ENCODE measurements around the gene SLC1A5.
"Not testable (repeated sequence)": the region's sequence is repeated elsewhere in the genome, so short reads cannot be mapped to it uniquely, and the experiment has no call there.

Gene SLC1A5

DNA sequence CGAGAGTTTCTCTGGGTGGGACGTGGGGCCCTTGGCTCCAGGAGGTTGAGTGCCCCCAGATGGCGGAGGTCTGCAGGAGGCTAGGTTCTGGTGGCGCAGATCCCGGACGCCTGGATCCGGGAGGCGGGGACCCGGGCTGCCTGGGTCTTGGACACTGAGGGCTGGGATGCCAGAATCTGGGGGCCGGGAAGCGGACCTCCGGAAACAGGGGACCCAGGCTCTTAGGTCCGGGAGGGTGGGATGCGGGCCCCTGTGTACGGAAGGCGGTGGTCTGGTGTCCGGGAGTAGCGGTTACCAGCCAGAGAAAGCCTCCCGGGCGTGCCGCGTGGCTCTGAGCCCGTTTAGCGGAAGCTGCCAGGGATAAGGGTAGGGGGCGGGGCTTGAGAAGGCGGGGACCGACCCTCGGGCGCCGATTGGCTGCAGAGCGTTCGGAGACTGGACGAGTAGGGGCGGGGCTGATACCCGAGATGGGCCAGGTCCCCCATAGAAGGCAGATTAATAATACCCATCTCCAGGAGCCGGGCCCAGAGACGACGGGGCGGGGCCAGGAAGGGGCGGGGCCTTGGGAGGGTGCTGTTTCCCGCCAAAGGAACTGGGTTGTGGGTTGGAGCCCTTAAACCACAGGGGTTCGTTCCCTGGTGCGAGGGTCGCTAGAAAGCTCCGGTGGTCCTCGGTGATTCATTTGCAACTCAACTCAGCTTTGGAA, at the start of gene SLC1A5:
TSS of gene SLC1A5 (minus strand) at position 333 of the 706 bp plus-strand sequence. CDS start 629 bp downstream, outside the sequence.
- Histone ChIP-seq H3K36me3 (ENCODE audit: control insufficient read depth in 1 of 2, insufficient read depth in 2 of 2, low read length in 2 of 2) (peaks cover 0 to 2% of the 10 kb centered on the region in 2 donors), H3K4me1 (ENCODE audit: control insufficient read depth in 1 of 2, insufficient read depth in 2 of 2, low read length in 2 of 2) (peaks cover 9 to 24% of the 10 kb centered on the region in 2 donors), H3K9me3 (ENCODE audit: control insufficient read depth in 1 of 2, low read length in 2 of 2) (no peaks in the 10 kb centered on the region), H3K27ac (ENCODE audit: low read length) (peak within 1 kb of the TSS; percentile 67), H3K27me3 (ENCODE audit: low read depth, low read length) (no peaks in the 10 kb centered on the region), H3K4me3 (ENCODE audit: low read depth in 1 of 2, low read length in 2 of 2) (peak within 1 kb of the TSS; percentile 79)

DNA sequence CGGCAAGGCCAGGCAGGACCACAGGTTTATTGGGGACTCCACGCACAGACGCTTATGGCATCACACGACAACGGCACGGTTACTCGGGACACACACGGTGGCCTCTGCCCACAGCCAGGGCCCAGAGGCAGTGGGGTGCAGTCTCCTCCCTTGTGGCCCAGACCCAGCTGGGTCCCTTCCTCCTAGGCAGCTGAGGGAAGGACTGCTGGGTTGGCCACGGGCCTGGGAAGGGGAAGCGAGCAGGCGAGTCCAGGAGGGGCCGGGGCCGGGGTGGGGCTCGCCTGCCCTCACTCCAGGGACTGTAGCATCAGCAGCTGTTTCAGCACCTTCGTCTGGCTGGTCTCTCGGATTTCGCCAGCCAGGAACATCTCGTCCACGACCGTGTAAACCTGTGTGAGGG, 49.8 kb upstream of the SLC1A5 start:
- no peaks in the 10 kb centered on the region for H3K27me3 ChIP-seq (ENCODE audit: low read depth, low read length)
- peaks cover 9 to 28% of the 10 kb centered on the region in 2 donors for H3K36me3 ChIP-seq (ENCODE audit: control insufficient read depth in 1 of 2, insufficient read depth in 2 of 2, low read length in 2 of 2)
- H3K4me1 ChIP-seq (ENCODE audit: control insufficient read depth in 1 of 2, insufficient read depth in 2 of 2, low read length in 2 of 2), result peaks cover 0 to 9% of the 10 kb centered on the region in 2 donors
- H3K27ac ChIP-seq (ENCODE audit: low read length), result no peak overlapping the region
- no peaks in the 10 kb centered on the region for H3K9me3 ChIP-seq (ENCODE audit: control insufficient read depth in 1 of 2, low read length in 2 of 2)
- H3K4me3 ChIP-seq (ENCODE audit: low read depth in 1 of 2, low read length in 2 of 2), result no peak overlapping the region

DNA sequence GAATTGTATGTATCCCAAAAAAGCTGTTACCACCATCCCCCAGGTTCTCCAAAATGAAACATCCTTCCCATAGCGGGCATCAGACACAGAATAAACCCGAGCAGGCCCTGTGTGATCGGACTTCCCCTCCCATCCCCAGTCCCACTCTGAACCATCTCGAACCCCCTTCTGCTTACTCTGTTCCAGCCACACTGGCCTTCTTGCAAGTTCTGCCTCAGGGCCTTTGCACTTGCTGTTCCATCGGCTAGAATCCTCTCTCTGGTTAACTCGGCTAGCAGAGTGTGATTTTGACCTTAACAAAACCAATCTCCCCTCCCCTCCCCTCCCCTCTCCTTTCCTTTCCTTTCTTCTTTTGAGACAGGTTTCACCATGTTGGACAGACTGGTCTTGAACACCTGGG, 46.6 kb upstream of the SLC1A5 start:
- Histone ChIP-seq H3K27ac (ENCODE audit: low read length) (no peak overlapping the region), H3K4me3 (ENCODE audit: low read depth in 1 of 2, low read length in 2 of 2) (no peak overlapping the region), H3K4me1 (ENCODE audit: control insufficient read depth in 1 of 2, insufficient read depth in 2 of 2, low read length in 2 of 2) (peaks cover 0 to 3% of the 10 kb centered on the region in 2 donors), H3K27me3 (ENCODE audit: low read depth, low read length) (no peaks in the 10 kb centered on the region), H3K36me3 (ENCODE audit: control insufficient read depth in 1 of 2, insufficient read depth in 2 of 2, low read length in 2 of 2) (peaks cover 7 to 17% of the 10 kb centered on the region in 2 donors), H3K9me3 (ENCODE audit: control insufficient read depth in 1 of 2, low read length in 2 of 2) (no peaks in the 10 kb centered on the region)

DNA sequence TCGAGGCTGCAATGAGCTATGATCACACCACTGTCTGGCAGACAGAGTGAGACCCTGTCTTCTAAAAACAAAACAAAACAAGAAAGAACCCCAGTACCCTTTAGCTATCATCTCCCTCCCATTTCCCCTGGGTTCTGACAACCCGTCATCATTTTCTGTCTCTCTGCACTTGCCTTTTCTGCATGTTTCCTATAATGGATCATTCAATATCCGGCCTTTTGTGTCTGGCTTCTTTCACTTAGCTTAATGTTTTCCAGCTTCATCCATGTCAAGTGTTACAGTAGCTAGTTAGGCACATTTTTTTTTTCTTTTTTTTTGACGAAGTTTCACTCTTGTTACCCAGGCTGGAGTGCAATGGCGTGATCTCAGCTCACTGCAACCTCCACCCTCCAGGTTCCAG, 45.7 kb upstream of the SLC1A5 start:
- Histone ChIP-seq H3K36me3 (ENCODE audit: control insufficient read depth in 1 of 2, insufficient read depth in 2 of 2, low read length in 2 of 2) (peaks cover 5 to 12% of the 10 kb centered on the region in 2 donors), H3K4me3 (ENCODE audit: low read depth in 1 of 2, low read length in 2 of 2) (no peak overlapping the region), H3K27ac (ENCODE audit: low read length) (no peak overlapping the region), H3K27me3 (ENCODE audit: low read depth, low read length) (no peaks in the 10 kb centered on the region), H3K4me1 (ENCODE audit: control insufficient read depth in 1 of 2, insufficient read depth in 2 of 2, low read length in 2 of 2) (peaks cover 0 to 3% of the 10 kb centered on the region in 2 donors), H3K9me3 (ENCODE audit: control insufficient read depth in 1 of 2, low read length in 2 of 2) (no peaks in the 10 kb centered on the region)

DNA sequence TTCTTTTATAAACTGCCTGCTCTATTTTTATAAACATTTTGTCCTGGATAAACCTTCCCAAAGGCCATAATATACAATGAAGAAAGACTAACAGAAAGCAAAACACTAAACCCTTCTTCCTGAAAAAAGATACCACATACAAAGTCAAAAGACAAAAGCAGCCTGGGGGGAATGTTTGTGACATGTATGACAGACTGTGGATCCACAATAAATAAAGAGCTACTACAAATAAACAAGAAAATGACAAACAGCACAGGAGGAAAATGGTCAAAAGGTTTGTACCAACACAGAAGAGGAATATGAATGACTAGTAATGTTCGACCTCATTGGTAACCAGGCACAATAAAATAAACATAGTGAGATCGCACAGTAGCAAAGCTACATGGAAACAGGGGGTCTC, 42.5 kb upstream of the SLC1A5 start:
- Histone ChIP-seq H3K4me3 (ENCODE audit: low read depth in 1 of 2, low read length in 2 of 2) (no peak overlapping the region), H3K9me3 (ENCODE audit: control insufficient read depth in 1 of 2, low read length in 2 of 2) (no peaks in the 10 kb centered on the region), H3K27me3 (ENCODE audit: low read depth, low read length) (no peaks in the 10 kb centered on the region), H3K4me1 (ENCODE audit: control insufficient read depth in 1 of 2, insufficient read depth in 2 of 2, low read length in 2 of 2) (peaks cover 0 to 3% of the 10 kb centered on the region in 2 donors), H3K27ac (ENCODE audit: low read length) (no peak overlapping the region), H3K36me3 (ENCODE audit: control insufficient read depth in 1 of 2, insufficient read depth in 2 of 2, low read length in 2 of 2) (no peaks in the 10 kb centered on the region)

DNA sequence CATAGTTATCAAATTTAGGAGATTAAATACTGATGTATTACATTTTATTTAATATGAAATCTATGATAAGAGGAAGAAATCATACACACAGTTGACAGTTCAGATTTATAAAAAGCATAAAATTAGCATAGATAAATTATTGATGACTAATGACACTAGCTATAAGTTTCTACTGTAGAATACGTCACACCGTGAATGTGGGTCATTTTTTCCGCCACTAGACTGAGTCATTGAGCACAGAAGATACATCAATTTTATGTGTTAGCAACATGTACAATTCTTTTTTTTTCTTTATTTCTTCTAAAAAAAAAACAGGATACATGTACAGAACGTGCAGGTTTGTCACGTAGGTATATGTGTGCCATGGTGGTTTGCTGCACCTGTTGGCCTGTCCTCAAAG, 40.1 kb upstream of the SLC1A5 start:
- H3K4me1 ChIP-seq (ENCODE audit: control insufficient read depth in 1 of 2, insufficient read depth in 2 of 2, low read length in 2 of 2), result no peaks in the 10 kb centered on the region
- no peaks in the 10 kb centered on the region for H3K9me3 ChIP-seq (ENCODE audit: control insufficient read depth in 1 of 2, low read length in 2 of 2)
- no peaks in the 10 kb centered on the region for H3K36me3 ChIP-seq (ENCODE audit: control insufficient read depth in 1 of 2, insufficient read depth in 2 of 2, low read length in 2 of 2)
- no peak overlapping the region for H3K4me3 ChIP-seq (ENCODE audit: low read depth in 1 of 2, low read length in 2 of 2)
- H3K27me3 ChIP-seq (ENCODE audit: low read depth, low read length), result no peaks in the 10 kb centered on the region
- no peak overlapping the region for H3K27ac ChIP-seq (ENCODE audit: low read length)

DNA sequence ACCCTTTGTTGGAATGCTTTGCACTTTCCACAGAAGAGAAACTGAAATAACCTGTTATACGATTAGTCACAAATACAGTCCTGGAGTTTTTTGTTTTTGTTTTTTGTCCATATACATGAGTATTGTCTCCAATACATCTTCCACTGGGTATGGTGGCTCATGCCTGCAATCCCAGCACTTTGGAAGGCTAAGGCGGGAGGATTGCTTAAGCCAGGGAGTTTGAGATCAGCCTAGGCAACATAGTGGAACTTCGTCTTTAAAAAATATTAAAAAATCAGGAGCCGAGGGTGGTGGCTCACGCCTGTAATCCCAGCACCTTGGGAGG, 37.3 kb upstream of the SLC1A5 start:
- Histone ChIP-seq H3K36me3 (ENCODE audit: control insufficient read depth in 1 of 2, insufficient read depth in 2 of 2, low read length in 2 of 2) (no peaks in the 10 kb centered on the region), H3K4me3 (ENCODE audit: low read depth in 1 of 2, low read length in 2 of 2) (no peak overlapping the region), H3K27ac (ENCODE audit: low read length) (no peak overlapping the region), H3K9me3 (ENCODE audit: control insufficient read depth in 1 of 2, low read length in 2 of 2) (no peaks in the 10 kb centered on the region), H3K4me1 (ENCODE audit: control insufficient read depth in 1 of 2, insufficient read depth in 2 of 2, low read length in 2 of 2) (no peaks in the 10 kb centered on the region), H3K27me3 (ENCODE audit: low read depth, low read length) (no peaks in the 10 kb centered on the region)

DNA sequence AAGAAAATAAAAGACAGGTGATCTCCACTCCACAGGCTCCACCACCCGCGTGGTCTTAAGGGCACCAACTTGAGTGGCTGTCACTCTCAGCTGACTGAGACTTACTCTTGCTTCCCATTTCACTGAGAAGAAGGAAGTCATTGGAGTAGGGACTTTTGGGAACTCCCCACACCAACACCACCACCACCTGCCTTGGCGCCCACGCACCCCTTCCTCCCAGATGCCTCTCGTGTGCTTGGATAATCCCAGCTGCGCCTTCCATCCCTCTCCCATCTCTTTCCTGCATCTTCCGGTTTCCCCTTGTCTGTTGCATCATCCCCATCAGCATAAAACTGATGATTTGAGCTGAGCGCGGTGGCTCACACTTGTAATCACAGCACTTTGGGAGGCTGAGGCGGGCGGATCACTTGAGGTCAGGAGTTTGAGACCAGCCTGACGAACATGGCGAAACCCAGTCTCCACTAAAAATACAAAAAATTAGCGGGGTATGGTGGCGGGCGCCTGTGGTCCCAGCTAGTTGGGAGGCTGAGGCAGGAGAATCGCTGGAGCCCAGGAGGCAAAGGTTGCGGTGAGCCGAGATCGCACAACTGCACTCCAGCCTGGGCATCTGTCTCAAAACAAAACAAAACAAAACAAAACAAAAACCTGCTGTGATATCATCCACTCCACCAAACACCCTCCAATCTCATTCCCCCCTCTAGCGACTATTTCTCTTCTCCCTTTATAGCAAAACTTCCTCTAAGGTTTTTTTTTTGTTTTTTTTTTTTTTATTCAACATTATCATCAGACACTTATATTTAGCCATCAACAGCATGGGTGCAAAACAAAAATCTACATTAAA, 36.7 kb upstream of the SLC1A5 start:
- H3K36me3 ChIP-seq (ENCODE audit: control insufficient read depth in 1 of 2, insufficient read depth in 2 of 2, low read length in 2 of 2), result no peaks in the 10 kb centered on the region
- H3K4me1 ChIP-seq (ENCODE audit: control insufficient read depth in 1 of 2, insufficient read depth in 2 of 2, low read length in 2 of 2), result peaks cover 0 to 2% of the 10 kb centered on the region in 2 donors
- no peaks in the 10 kb centered on the region for H3K9me3 ChIP-seq (ENCODE audit: control insufficient read depth in 1 of 2, low read length in 2 of 2)
- H3K27ac ChIP-seq (ENCODE audit: low read length), result no peak overlapping the region
- H3K4me3 ChIP-seq (ENCODE audit: low read depth in 1 of 2, low read length in 2 of 2), result no peak overlapping the region
- no peaks in the 10 kb centered on the region for H3K27me3 ChIP-seq (ENCODE audit: low read depth, low read length)

DNA sequence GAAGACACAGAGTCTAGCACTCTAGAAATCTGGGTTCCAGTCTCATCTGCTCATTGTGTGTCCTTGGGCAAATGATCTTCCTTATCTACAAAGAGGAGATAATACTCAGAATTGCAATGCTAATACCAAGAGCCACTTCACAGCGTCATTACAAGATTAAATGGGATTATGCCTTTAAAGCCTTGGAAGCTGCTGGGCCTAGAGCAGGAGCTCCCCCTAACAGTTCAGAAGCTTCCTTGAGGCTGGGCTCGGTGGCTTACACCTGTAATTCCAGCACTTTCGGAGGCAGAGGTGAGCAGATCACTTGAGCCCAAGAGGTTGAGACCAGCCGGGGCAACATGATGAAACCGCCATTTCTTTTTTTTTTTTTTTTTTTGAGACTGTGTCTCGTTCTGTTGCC, 34.7 kb upstream of the SLC1A5 start:
- H3K9me3 ChIP-seq (ENCODE audit: control insufficient read depth in 1 of 2, low read length in 2 of 2), result no peaks in the 10 kb centered on the region
- no peak overlapping the region for H3K4me3 ChIP-seq (ENCODE audit: low read depth in 1 of 2, low read length in 2 of 2)
- no peaks in the 10 kb centered on the region for H3K36me3 ChIP-seq (ENCODE audit: control insufficient read depth in 1 of 2, insufficient read depth in 2 of 2, low read length in 2 of 2)
- no peaks in the 10 kb centered on the region for H3K27me3 ChIP-seq (ENCODE audit: low read depth, low read length)
- peaks cover 0 to 2% of the 10 kb centered on the region in 2 donors for H3K4me1 ChIP-seq (ENCODE audit: control insufficient read depth in 1 of 2, insufficient read depth in 2 of 2, low read length in 2 of 2)
- H3K27ac ChIP-seq (ENCODE audit: low read length), result no peak overlapping the region

DNA sequence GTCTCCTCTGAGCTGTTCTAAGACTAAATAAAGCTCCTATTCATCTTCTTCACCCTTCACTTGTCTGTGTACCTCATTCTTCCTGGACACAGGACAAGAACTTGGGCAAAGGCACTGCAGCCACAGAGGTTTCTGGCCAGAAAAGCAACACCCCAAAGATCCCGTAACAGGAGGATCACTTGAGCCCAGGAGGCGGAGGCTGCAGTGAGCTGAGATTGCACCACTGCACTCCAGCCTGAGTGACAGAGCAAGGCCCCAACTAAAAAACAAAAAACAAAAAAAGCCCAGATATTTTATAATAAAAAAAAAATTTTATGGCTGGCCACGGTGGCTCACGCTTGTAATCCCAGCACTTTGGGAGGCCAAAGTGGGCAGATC, 34.0 kb upstream of the SLC1A5 start:
- H3K27ac ChIP-seq (ENCODE audit: low read length), result not testable (repeated sequence)

DNA sequence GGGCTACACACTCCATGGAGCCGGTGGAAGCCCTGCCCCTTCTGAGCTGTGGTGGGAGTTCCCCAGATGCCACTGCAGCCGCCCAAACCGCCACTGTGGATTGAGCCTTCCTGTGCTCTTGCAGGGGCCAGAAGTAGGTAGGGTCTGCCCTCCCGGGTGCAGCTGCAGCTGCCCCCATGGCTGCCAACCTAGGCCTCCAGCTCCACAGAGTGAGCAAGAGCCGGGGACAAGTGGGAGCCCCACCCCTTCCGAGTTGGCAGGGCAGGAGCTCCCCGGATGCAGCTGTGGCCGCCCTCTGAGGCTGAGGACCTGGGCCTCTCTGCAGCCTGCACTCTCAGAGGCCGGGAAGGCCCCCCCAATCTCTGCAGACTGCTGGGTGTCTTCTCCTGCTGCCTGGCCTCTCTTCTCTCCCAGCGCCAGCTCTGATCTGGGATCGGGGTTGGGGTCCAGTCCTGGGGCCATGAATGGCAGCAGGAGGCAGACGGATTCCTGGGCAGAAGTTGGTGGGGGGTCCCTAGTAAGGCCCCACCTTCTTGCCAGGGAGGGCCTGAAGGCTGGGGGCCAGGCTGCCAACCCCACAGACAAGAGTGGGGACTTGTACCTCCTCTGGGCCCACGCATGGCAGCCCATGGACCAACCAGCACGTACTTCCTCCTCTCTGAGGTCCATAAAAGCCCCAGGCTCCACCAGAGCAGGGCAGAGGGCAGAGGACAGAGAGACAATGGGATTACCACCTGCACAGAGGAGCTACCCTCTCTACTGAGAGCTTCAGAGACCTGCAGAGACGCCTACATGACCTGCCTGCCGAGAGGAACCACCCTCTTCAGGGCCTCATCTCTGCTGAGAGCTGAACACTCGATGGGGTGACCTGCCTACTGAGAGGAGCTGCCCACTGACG, 33.4 kb upstream of the SLC1A5 start:
- no peaks in the 10 kb centered on the region for H3K27me3 ChIP-seq (ENCODE audit: low read depth, low read length)
- H3K4me3 ChIP-seq (ENCODE audit: low read depth in 1 of 2, low read length in 2 of 2), result no peak overlapping the region
- no peak overlapping the region for H3K27ac ChIP-seq (ENCODE audit: low read length)
- no peaks in the 10 kb centered on the region for H3K36me3 ChIP-seq (ENCODE audit: control insufficient read depth in 1 of 2, insufficient read depth in 2 of 2, low read length in 2 of 2)
- no peaks in the 10 kb centered on the region for H3K9me3 ChIP-seq (ENCODE audit: control insufficient read depth in 1 of 2, low read length in 2 of 2)
- H3K4me1 ChIP-seq (ENCODE audit: control insufficient read depth in 1 of 2, insufficient read depth in 2 of 2, low read length in 2 of 2), result peaks cover 0 to 2% of the 10 kb centered on the region in 2 donors

More for the DNA sequence above, 34.0 kb upstream of the SLC1A5 start:
- H3K36me3 ChIP-seq (ENCODE audit: control insufficient read depth in 1 of 2, insufficient read depth in 2 of 2, low read length in 2 of 2); H3K4me1 ChIP-seq (ENCODE audit: control insufficient read depth in 1 of 2, insufficient read depth in 2 of 2, low read length in 2 of 2); H3K9me3 ChIP-seq (ENCODE audit: control insufficient read depth in 1 of 2, low read length in 2 of 2); H3K27me3 ChIP-seq (ENCODE audit: low read depth, low read length); H3K4me3 ChIP-seq (ENCODE audit: low read depth in 1 of 2, low read length in 2 of 2): not testable (repeated sequence)

All from muscle layer of duodenum (tissue), 2 donors.